Prostate gland (tissue), 2 donors: ENCODE data around the gene PLEK.

Experiments used
- CTCF ChIP-seq, 4 experiments: fragments of 200-600 bp in 2 of 4; fragments of 450-650 bp in 2 of 4; sonication (generic) in 2 of 4; IDR thresholded peaks; 1 replicate in 3 of 4; 2 replicates in 1 of 4; pipeline ENCODE4 v1.5.1; 2016 to 2019; ENCODE audit warnings: antibody characterized with exemption in 4 of 4, mild to moderate bottlenecking in 2 of 4, moderate library complexity in 2 of 4
- POLR2A ChIP-seq: fragments of 450-650 bp; IDR thresholded peaks from one replicate; pipeline ENCODE4 v1.6.1; 2016; ENCODE audit warnings: antibody characterized with exemption, mild to moderate bottlenecking
- POLR2AphosphoS5 ChIP-seq: sonication (generic); formaldehyde crosslinking; IDR thresholded peaks from one replicate; pipeline ENCODE4 v1.6.1; 2017; ENCODE audit warnings: antibody characterized with exemption

- TF ChIP-seq CTCF (IDR thresholded peaks at IDR 0.05) (no peak), POLR2A (no peak), POLR2AphosphoS5 (no peak)
Measured at GRCh38 chr2:68375582-68375981, 10.5 kb downstream of the PLEK start.
